GM12873 (cell line): ENCODE results near the gene AFF1.

ENCODE experiments used
- CTCF ChIP-seq: IDR thresholded peaks from 2 replicates; pipeline ENCODE4 v1.5.1; 2012; ENCODE audit warnings: low read depth, mild to moderate bottlenecking, moderate library complexity, low read length, control low read depth; ENCODE audit not compliant: insufficient read depth; ENCODE audit errors: missing control alignments

Gene AFF1

GRCh38 chr4:87081826-87082225, 147.0 kb downstream of the AFF1 start:
- TF ChIP-seq CTCF: no peak

GRCh38 chr4:87086143-87086805, 151.5 kb downstream of the AFF1 start:
- no peak for TF ChIP-seq CTCF

GRCh38 chr4:87087015-87087414, 152.2 kb downstream of the AFF1 start:
- TF ChIP-seq CTCF: no peak

GRCh38 chr4:87087420-87087819, 152.6 kb downstream of the AFF1 start:
- no peak for TF ChIP-seq CTCF

- TF ChIP-seq CTCF: no peak
Observed at GRCh38 chr4:87088186-87088585, 153.4 kb downstream of the AFF1 start.

GRCh38 chr4:87089368-87089767, 154.6 kb downstream of the AFF1 start:
- TF ChIP-seq CTCF: no peak

- no peak for TF ChIP-seq CTCF
Observed at GRCh38 chr4:87090305-87090704, 155.5 kb downstream of the AFF1 start.
